RKO (cell line): ENCODE measurements around the gene CRAT.
"Not testable (repeated sequence)": the region's sequence is repeated elsewhere in the genome, so short reads cannot be mapped to it uniquely, and the experiment has no call there.

Source experiments
- DNase-seq: peaks from one replicate; pipeline ENCODE4 v3.0.0-alpha.2; 2016; ENCODE audit warnings: low spot score

CRAT gene

DNA sequence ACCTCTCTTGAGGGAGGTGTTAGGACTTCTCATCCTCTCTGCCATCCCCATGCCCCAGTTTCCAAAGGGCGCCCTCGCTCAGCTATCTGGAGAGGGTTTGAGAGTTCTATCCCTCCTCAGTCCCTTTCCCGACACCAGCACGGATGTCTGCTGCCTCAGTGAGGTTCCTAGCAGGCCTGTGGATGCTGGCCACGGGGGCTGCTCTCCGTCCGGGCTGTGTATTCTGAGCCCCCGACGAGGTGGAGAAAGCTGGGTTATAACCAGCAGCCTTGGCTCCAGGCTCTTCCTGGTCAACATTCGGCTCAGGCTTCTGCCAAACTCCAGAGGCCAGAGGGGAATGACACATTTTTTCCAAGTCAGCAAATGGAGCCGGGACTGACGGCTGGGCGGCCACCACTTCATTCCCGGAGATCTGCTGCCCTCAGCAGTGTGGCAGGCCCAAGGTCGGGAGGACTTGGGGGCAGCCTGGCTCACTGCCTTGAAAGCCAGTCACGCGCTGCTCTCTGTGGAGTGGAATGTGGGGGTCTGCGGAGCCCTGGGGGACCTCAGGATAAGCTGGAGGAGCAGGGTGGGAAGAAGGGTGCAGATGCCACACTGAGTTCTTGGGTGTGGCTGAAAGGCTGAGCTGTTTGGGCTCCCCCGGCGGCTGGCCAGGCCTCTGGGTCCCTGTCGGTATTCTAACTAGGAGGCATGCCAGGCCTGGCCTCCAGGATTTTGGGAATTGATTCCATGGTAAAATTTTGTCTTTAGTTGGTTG is 28.1 kb upstream of the CRAT start:
- DNase-seq: no peak

DNA sequence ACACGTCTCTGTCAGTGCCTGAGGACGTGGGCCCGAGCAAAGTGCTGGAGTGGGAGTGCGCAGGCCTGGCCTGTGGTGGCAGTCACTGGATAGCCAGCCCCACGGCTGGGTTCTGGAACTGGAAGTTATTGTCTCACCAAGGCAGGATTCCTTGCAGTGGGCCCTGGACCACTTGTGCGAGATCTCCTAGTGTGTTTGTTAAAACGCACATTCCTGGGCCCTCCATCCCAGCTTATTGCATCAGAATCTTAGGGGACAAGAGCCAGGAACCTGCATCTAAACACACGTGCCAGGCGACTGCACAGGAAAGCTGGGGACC is 27.5 kb upstream of the CRAT start:
- DNase-seq: no peak

DNA sequence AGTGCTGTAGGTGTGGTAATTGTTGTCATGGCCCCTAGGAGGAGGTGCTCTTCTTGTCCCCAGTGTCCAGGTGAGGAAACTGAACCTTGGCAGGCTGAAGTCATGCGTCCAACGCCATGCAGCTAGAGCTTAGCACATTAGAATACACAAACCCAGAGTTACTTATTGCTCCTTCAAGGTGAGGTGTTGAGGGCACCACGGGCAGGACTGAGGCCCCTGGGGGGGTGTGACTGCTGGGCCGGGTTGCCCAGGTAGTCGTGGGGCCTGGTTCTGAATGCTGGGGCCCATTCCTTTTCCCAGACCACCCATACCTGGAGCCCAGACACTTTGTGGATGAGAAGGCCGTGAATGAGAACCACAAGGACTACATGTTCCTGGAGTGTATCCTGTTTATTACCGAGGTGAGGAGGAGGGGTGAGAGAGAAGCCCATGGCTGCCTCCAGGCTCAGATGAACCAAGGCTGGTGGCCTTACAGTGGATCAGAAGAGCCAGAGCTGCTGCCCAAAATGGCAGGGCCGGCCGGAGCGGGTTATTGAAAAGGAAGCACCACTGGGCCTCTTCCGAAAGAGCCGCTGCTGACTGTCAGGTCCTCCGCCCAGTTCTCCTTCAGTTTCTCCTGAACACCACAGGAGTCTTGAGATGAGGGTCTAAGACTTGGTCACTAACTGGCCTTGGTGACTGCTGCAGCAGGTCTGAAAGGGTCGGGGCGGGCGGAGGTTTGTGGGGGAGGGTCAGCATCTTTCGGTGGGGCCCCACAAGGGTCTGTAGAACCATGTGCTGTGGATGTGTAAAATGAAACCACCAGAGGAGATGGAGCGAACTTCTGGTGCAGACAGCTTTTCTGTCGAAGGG is 26.9 kb upstream of the CRAT start:
- DNase-seq: no peak

DNA sequence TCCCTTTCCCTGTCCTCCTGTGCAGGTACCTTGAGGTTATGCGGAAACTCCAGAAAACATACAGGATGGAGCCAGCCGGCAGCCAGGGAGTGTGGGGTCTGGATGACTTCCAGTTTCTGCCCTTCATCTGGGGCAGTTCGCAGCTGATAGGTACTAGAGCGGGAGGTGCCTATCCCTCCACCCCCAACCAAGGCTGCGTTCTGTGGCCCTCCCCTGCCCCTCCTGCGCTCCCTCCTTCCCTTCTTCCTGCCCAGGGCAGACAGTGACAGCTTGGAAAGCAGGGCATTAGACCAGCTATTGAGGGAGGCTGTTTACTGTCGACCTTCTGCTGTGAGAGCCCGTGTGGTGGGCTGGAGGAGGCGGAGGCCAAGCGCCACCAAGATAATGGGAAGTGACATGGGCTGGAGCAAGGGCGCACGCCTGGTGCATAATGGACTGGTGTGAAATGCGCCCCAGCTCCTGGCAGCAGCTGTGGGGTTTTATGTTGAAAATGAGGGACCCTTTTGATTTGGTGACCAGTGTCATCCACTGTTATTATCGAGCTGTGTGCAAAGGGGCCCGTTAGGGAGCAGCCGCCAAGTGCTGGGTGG is 25.9 kb upstream of the CRAT start:
- DNase-seq: no peak

DNA sequence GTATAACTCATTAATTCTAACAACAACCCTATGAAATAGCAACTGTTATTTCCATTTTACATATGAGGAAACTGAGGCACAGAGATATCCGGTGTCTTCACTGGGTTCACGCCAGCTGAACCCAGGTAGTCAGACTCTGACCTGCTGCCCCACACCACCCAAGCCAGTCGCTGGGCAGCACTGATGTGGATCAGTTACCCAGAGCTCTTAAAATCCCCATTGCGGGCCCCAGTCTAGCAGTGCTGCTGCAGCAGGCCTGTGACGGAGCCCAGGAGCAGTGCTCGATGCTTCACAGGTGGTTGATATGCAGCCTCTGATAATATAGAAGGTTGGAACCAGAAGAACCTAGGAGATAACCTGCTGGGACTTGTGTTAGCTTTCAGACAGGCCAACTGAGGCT is 24.9 kb upstream of the CRAT start:
- DNase-seq: no peak

DNA sequence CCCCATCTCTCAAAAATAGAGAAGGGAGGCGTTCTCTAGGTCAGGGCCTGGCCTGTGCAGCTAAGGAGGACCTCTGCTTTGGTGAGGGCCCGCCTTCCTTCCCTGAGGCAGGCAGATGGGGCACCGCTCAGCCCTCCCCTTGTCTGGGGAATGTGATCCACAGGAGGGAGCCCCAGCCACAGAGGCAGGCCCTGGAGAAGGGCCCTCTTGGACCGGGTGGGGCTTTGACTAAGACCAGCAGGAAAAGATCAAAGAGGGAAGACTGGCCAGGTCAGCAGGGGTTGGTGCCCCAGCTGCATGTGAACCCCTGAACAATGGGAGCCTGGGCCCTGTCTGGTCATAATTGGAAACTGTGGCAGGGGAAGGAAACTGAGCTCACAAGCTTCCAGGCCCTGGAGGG is 22.5 kb upstream of the CRAT start:
- no peak for DNase-seq

DNA sequence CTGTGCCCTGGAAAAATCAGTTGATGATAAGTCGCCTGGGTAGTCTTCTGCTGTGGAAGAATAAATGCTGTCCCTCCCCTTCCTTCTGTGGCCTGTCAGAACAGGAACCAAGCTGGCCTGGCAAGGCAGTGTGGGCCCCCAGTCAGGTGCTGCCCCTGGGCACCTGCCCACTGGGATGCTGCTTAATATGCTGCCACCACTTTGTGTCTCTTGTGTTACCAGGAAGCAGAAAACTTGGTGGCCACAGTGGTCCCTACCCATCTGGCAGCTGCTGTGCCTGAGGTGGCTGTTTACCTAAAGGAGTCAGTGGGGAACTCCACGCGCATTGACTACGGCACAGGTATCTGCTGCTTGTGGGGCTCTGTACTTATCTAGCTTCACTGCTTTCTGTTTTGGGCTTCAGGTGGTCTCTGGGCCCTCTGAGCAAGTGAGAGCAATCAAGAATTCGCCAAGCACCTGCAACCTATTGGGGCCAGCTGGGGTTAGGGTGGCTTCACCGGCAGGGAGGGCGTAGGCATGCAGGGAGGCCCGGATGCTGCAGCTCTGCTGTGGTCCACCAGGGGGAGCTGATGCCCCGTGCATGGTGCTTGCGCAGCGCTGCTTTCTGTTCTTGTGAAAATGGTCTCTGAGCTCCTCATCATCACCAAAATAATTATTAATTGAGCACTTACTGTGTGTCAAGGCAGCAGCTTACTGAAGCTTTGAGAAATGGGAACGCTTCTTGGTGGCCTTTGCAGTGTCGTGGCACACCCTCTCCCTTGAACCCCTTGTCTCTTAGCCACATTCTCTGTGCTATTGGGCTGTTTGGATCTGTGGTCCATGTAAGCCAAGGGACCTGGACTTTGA is 20.9 kb upstream of the CRAT start:
- peak; percentile 82 for DNase-seq

DNA sequence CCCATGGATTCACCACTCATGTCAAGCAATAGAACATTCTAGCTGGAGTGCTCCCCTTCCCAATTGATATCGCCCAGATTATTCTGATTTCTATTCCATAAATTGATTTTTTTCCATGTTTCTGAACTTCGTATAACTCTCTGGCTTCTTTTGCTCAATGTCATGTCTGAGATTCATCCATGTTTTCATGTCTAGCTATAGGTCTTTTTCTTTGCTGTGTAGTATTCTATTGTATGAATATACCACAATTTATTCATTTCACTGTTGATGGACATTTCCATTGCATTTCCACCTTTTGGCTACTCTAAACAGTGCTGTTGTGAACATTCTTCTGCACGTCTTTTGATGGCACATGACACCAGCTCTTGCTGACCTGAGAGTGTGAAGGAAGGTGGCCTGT is 20.2 kb upstream of the CRAT start:
- no peak for DNase-seq

DNA sequence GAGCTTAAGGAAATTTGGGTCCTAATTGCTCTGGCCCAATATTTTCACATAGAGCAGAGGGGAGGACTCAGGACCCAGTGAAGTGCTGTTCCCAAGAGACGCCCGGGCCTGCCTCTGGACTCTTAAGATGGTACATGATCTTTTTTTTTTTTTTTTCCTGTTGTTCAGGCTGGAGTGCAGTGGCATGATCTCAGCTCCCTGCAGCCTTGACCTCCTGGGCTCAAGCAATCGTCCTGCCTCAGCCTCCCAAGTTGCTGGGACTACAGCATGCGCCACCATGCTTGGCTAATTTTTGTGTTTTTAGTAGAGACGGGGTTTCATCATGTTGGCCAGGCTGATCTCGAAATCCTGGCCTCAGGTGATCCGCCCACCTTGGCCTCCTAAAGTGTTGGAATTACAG is 19.7 kb upstream of the CRAT start:
- DNase-seq: not testable (repeated sequence)

DNA sequence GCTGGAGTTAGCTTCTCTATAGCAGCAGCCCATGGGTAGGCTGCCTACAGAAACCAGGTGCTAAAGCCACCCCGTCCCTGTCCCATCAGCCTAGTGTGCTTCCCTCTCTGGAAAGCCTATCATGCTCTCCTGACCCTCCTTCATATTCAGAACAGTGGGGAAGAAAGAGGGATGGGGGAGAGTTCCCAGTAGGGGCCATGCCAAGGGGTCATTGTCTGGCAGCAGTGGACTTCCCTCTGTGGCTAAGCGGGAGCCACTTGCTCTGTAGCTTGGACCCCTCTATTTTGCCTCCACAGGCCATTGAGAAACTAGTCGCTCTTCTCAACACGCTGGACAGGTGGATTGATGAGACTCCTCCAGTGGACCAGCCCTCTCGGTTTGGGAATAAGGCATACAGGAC is 18.1 kb upstream of the CRAT start:
- no peak for DNase-seq

DNA sequence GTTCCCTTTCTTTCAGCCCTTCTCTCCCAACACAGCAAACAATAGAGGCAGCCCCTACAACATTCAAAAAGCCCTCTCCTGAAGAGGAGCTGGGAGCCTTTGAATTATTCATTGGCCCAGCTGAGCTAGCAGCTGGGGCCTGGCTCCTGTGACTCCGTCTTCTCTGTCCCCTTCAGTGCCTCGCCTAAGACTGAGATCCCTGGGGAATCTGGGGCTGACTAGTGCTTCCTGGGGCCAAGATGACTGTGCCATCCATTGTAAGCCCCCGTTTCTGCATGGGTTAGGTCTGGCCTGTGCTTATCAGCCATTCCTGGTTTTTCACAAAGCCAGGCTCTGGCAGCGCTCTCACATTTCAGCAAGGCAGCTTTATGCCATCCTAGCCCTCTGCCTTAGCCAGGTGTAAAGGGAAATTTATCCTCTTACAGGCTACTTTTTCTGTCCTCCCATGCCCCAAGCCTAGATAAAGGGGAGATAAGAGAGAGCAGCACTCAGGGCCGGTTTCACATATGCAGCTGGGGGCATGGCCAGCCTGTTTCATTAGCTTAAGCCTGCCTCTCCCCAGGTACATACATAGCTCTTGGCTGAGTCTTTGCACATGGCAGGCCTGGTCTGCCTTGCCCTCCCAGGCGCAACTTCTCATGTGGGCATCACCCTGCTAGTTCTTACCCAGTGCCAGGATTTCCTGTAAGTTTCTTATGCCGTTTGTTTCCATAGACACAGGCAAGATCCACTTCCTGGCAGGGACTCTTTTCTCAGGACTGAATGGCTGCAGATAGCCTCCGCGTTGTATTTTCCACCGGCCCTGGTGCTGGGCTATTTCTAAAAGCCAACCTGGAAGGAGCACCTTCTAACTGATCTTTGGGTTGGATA is 16.4 kb upstream of the CRAT start:
- no peak for DNase-seq

DNA sequence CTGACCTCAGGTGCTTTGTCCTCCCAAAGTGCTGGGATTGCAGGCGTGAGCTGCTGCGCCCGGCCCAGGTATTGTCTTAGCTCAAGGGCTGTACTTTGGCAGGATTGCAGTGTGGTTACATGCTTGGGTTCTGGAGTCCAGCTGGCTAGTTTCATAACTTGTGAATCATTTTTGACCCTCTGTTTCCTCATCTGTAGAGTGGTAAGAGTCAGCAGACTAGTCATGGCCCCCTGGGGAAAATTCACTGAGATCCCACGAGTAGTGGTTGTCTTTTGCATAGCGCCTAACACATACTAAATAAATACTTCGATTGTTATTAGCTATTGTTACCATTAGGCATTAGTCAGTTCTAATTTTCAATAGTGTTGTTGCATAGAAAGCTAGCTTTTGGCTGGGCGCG is 14.9 kb upstream of the CRAT start:
- DNase-seq: peak; percentile 74

DNA sequence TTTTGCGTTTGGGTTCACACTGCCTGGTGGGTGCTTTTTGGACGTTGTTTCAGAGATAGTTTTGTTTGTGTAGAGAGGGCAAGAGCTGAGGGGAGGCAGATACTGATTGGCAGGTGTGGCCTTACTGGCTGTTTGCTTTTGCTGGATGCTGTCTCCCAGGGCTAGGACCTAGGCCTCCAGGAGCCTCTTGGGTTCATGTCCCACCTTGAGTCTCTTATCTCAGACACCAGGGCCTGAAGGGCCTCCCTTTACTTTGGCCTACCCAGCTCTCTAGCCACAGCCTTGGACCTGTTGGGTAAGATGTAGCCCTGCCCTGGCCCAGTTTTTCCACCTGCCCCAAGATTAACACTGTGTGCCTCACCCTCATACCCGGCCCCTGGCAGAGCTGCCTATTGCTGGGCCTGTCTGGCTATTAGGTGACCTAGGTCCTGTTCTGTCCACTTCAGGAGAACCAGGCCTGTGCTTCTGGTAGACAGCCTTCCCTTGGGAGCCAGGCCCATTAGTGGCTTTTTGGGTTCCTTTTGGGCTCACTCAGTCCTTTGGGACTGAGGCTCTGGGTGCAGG is 14.0 kb upstream of the CRAT start:
- DNase-seq: no peak

DNA sequence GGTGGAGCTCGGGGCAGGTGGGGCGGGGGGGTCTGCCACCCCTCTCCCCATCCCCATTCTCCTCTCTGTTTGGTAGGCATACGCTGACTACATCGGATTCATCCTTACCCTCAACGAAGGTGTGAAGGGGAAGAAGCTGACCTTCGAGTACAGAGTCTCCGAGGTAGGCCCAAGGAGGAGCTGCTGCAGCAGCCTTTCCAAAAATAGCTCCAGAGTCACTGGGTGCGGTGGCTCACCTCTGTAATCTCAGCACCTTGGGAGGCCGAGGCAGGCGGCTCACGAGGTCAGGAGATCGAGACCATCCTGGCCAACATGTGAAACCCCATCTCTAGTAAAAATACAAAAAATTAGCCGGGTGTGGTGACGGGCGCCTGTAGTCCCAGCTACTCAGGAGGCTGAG is 12.4 kb upstream of the CRAT start:
- not testable (repeated sequence) for DNase-seq

DNA sequence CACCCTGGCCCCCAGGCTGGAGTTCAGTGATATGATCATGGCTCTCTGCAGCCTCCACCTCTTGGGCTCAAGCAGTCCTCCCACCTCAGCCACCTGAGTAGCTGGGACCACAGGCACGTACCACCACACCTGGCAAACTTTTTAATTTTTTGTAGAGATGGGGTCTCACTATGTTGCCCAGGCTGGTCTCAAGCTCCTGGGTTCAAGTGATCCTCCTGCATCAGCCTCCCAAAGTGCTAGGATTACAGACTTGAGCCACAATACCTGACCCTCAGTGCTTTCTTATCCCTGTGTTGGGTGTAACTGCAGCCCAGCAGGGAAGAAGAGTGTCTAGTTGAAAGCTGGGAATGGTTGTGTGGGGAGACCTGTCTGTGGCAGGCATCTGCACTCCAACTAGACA is 11.5 kb upstream of the CRAT start:
- DNase-seq: no peak

DNA sequence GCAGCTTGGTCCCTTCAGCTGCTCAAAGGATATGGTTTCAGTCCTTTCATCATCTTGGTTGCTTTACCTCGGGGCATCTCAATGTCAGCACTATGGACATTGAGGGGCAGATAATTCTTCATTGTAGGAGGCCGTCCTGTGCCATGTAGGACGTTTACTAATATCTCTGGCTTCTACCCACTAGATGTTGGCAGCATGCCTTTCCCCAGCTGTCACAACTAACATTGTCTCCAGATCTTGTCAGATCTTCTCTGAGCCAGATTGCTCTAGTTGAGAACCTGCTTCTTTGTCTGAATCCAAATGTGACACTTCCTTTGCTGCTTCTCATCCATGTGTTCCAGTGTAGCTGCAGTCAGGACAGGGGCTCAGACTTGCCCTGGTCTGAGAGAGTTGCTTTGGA is 10.9 kb upstream of the CRAT start:
- no peak for DNase-seq

DNA sequence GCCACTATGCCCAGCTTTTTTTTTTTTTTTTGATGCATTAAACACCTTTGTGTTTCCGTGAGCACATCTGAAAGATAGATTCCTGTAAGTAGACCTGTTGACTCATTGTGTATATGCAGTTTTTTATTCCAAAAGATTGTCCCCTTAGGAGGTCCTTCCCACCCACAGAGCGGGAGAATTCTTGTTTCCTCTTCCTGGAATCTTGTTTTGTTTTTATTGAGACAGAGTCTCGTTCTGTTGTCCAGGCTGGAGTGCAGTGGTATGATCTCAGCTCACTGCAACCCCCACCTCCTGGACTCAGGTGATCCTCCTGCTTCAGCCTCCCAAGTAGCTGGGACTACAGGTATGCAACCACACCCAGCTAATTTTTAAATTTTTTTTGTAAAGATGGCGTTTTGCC is 8.2 kb upstream of the CRAT start:
- DNase-seq: no peak

DNA sequence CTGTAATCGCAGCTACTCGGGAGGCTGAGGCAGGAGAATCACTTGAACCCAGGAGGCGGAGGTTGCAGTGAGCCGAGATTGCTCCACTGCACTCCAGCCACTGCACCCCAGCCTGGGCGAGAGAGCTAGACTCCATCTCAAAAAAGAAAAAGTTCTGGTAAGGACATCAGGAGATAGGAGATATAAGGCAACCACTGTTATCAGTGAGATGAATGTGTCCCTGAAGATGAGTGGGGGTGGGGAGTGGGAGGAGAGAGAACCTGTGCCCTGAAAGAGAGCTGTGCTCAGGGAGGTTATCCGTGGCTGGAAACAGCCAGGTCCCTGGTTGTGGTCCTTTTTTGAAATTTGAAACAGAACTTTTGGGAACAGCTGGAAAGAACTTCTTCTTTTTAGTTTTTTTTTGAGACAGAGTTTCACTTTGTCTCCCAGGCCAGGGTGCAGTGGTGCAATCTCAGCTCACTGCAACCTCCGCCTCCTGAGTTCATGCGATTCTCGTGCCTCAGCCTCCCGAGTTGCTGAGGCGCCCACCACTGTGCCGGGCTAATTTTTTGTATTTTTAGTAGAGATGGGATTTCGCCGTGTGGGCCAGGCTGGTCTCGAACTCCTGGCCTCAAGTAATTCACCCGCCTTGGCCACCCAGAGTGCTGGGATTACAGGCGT is 3.2 kb upstream of the CRAT start:
- no peak for DNase-seq

DNA sequence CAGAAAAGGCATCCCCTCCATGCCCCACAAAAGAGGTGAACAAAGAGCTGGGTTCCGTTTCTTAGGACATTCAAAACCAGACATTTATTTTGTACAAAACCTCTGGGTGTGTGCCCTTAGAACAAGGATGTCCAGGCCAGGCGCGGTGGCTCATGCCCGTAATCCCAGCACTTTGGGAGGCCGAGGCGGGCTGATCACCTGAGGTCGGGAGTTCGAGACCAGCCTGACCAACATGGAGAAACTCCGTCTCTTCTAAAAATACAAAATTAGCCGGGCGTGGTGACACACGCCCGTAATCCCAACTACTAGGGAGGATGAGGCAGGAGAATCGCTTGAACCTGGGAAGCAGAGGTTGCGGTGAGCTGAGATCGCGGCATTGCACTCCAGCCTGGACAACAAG is 1.9 kb upstream of the CRAT start:
- not testable (repeated sequence) for DNase-seq

DNA sequence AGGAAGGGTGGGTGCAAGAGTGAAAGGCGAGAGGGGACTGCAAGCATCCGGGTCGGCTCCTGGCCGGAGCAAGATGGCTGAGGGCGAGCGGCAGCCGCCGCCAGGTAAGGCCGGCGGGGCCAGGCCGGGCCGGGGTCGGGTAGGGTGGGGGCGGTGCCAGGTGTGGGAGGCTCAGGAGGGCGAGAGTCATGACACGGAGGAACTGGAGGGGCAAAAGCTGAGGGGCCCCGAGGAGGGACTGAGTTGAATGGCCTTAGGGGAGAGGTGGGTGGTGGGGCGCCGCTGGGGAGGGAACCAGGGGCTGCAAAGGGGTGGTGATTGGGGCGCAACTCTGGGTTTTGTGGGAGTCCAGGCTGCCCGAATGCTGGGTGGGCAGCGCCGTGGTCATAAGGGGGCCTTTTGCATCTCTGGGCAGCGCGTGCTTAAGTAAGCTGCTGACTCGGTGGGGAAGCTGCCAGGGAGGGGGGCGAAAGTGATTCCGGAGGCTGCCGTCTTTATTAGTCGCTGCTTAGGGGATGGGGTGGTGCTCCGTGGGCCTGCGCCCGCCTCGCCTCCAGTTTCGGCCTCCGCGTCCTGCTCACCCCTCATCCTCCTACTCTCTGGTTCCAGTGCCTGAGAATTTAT is 1.0 kb upstream of the CRAT start:
- DNase-seq: peak; percentile 84
